Amniotic epithelial cell (primary cell): ENCODE data around the gene AHRR.
"Not testable (repeated sequence)": the region's sequence is repeated elsewhere in the genome, so short reads cannot be mapped to it uniquely, and the experiment has no call there.

Source experiments
- DNase-seq: peaks from one replicate; pipeline ENCODE4 v3.0.0-alpha.2; 2010; ENCODE audit warnings: low read depth

AHRR gene

GRCh38 chr5:378976-379742 lies 57.6 kb downstream of the AHRR start:
- DNase-seq, result peak; percentile 60

- peak; percentile 49 for DNase-seq
Measured at GRCh38 chr5:380701-381309, 59.3 kb downstream of the AHRR start.

DNA sequence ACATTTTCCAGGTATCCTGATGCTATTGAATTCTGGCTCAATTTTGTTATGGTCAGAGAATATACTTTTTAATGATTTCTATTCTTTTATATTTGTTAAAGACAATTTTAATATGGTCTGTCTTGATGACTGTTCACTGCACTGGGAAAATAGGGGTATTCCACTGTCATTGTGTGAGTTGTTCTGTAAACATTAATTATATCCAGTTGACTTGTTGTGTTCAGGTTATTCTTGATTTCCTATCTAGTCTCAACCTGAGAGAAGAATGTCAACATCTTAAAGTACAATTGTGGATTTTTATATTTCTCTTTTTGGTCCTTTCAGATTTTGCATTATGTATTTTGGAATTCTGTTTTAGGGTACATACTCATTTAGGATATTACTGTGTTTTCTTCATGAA lies 61.6 kb downstream of the AHRR start:
- no peak for DNase-seq

- no peak for DNase-seq
Measured at GRCh38 chr5:383621-384020, 62.1 kb downstream of the AHRR start.

DNA sequence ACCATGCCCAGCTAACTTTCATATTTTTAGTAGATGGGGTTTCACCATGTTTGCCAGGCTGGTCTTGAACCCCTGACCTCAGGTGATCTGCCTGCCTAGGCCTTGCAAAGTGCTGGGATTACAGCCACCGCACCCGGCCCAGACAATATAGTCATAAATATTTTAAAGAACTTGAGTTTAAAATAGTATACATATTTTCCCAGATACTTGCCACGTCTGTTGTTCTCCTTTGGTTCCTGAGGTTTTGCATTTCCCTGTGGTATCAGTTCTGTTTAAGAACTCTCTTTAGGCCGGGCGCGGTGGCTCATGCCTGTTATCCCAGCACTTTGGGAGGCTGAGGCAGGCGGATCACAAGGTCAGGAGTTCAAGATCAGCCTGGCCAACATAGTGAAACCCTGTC lies 63.1 kb downstream of the AHRR start:
- DNase-seq, result not testable (repeated sequence)

DNA sequence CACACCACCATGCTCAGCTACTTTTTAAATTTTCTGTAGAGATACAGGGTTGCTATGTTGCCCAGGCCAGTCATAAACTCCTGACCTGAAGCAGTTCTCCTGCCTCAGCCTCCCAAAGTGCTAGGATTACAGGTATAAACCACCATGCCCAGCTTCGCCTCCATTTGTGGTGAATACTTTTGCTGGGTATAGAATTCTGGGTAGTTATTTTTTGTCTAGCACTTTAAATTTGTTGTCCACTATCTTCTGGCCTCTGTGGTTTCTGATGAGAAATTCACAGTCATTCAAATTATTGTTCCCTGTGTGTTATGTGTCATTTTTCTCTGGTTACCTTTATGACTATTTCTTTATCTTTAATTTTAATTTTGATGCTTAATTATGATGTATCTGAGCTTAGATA lies 63.8 kb downstream of the AHRR start:
- DNase-seq, result no peak

- no peak for DNase-seq
Measured at GRCh38 chr5:386432-387341, 65.2 kb downstream of the AHRR start.

GRCh38 chr5:387491-388265 lies 66.2 kb downstream of the AHRR start:
- no peak for DNase-seq

GRCh38 chr5:388266-389196 lies 67.0 kb downstream of the AHRR start:
- no peak for DNase-seq

DNA sequence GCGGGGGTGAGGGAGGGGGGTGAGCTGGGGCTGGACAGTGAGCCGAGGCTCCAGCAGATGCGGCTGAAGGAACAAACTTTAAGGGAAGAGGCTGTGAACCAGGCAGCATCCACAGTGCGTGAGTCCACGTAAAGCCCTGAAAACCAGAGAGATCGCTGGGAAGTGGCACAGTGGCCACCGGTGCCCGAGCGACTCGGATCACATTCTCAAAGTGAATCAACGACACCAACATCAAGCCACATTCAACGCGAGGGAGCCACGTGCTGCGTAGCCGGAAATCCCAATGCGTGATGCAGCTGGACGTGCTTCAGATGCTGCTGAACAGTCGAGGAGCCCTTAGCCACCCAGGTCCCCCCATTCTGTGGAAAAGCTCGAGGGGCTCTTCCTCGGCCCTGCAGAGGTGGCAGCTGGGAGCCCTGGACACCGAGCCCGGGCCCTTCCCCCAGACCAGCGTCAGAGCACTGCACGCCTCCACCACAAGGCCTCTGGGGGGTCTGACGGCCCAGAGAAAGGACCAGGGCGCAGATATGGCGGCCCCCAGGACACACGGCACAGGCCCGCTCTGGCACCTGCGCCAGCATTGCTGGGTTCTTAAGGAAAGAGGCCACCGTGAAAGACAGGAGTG lies 67.8 kb downstream of the AHRR start:
- no peak for DNase-seq

DNA sequence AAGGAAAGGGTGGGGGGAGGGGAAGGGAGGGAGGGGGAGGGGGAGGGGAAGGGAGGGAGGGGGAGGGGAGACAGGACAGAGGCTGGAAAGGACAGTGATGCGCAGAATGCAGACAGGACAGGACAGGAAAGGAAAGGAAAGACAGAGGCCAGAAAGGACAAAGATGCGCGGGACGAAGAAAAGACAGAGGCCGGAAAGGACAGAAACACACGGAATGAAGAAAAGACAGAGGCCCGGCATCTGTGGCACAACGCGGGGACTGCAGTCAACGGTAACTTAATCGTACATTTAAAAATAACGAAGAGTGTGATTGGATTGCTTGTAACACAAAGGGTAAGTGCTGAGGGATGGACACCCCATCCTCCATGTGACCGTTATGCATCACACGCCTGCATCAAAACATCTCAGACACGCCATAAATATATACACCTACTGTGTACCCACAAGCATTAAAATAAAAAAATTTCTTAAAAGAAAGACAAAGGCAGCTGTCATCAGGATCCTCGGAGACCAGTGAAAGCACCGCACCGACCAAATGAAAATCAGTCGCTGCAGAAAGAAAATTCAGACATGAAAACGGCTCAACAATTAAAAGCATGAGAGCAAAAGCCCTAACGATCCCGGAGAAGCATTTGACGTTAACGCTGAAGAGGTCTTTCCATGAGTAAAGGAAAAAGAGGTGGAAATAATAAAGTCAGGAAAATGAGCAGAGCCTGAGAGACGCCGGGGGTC lies 68.5 kb downstream of the AHRR start:
- DNase-seq, result no peak

DNA sequence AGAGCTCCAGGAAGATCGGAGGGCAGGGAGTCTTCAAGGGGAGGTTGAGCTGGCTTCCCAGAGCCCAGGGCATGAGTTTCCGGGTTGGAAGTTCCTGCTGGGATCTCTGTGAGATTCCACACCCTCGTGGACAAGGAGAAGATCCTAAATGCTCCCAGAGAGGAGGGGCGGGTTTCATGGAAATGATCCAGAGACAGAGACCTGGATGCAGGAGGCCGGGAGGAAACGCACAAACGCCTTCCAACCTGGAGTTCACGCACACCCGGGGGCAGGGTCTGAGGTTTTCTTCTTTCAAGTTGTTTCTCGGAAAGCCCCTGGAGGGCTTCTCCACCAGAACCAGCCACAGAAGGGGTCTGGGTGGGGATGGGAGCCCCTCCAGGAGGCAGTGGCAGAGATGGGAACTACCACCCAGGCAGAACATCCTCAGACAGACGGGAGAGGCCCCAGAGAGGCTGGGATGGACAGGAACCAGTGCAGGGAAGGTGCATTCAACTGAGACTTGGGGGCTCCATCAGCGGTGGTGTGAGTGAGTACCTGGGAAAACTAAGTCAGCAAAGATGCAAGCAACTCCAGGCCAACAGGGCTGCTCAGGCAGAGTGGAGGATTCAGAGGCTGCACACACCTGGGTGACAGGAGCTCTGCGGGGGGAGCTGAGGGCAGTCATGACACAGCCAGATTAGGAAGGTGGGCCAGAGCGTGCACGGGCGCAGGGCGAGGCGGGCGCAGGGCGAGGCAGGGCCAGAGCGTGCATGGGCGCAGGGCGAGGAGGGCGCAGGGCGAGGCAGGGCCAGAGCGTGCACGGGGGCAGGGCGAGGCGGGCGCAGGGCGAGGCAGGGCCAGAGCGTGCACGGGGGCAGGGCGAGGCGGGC lies 69.3 kb downstream of the AHRR start:
- DNase-seq, result no peak

DNA sequence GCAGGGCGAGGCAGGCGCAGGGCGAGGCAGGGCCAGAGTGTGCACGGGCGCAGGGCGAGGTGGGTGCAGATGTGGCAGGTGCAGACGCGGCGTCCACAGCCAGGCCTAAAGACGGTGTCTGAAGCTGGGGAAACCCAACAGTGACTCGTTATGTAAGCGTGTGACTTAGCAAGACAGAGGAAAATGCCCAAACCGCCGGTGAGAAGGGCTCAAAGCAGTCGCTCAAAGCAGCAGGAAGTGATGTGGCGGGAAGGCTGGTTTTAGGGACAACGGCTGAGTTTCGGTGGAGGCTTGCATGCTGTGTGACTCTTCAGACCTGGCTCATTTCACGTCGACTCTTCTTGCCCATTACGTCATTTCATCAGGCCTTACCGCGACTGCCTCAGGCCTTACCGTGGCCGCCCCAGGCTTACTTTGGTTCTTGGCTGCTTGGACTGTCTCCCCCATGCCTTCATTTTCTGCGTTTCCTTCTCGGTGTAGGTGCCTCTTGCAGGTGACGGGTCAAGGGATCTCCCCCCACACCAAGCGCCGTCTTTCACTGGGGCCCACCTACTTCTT lies 71.0 kb downstream of the AHRR start:
- DNase-seq, result no peak

GRCh38 chr5:393846-394275 lies 72.3 kb downstream of the AHRR start:
- no peak for DNase-seq

DNA sequence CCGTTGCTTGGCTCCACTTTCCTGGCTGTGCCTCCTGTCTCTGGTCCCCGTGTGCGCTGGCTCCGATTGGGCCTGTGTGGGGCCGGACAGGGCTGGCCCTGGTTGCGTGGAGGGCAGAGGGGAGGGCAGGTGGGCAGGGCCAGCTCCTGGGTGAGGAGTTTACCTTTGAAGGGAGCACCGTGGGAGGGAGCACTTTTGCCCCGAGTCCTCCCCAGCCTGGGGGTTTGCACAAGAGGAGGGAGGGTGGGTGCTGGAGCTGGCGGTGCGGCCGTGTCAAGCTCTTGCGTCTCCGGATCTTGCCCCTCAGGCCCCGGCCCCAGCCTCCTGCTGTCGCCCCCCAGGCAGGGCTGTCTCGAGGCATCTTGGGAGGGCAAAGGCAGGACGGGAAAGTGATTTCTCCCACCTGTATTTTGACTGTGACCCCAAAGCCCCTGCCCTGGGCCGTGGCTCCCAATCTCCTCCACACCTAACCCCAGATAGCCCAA lies 73.2 kb downstream of the AHRR start:
- no peak for DNase-seq

- DNase-seq, result peak; percentile 69
Measured at GRCh38 chr5:395156-395920, 73.8 kb downstream of the AHRR start.

DNA sequence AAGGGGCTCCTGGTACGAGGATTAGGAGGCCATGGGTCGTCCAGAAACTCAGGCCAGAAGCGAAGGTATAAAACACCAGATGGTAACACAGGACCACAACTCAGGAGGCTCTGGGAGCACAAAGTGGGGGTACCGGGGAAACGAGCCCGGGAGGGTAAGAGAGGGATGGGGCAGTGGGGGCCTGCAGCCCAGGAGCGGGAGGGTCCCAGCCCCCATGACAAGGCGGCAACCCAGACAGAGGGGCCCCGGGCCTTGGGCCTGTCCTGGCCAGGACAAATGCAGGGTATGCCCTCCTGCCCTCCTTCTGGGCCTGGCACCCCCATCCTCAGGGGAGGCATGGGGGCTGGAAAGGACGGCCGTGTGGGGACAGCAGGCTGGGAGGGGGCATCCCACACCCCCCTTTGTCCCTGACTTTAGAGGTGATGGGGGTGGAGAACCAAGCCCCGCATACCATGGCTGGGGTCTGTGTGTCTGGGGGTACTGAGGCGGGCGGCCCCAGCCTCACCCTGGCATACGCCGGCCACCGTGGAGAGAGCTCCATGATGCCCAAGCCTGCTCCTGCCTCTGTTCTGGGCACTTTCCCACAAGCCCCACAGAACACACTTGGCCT lies 74.5 kb downstream of the AHRR start:
- DNase-seq, result no peak
